ENCODE results near the gene TAGLN2. TPM values are rescaled to one million over a fixed set of nuclear protein-coding genes. Genes with fewer than 3 reads are reported as not detected.

Gene TAGLN2
- total RNA-seq, 1 experiment from 2014 or later, result 66.9 TPM

DNA sequence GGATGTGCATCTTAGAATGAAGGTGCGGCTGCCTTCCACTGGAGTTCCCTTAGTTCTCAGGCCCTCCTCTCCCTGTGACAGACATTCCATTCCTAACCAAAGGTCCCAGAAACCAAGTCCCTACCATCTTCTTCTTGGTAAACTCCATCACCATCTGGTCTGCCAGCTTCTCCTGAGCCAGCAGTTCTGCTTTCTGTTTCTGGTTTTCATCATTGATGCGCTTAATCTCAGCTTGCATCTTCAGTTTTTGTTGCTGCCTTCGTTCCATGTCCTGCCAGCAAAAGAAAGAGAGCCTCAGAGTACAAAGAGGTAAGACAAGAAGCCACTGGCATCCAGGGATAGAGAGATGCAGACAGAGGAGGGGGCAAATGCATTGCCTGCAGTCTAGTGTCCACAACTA lies 44.9 kb downstream of the TAGLN2 start (continued):
- TF ChIP-seq, protein P1, sequence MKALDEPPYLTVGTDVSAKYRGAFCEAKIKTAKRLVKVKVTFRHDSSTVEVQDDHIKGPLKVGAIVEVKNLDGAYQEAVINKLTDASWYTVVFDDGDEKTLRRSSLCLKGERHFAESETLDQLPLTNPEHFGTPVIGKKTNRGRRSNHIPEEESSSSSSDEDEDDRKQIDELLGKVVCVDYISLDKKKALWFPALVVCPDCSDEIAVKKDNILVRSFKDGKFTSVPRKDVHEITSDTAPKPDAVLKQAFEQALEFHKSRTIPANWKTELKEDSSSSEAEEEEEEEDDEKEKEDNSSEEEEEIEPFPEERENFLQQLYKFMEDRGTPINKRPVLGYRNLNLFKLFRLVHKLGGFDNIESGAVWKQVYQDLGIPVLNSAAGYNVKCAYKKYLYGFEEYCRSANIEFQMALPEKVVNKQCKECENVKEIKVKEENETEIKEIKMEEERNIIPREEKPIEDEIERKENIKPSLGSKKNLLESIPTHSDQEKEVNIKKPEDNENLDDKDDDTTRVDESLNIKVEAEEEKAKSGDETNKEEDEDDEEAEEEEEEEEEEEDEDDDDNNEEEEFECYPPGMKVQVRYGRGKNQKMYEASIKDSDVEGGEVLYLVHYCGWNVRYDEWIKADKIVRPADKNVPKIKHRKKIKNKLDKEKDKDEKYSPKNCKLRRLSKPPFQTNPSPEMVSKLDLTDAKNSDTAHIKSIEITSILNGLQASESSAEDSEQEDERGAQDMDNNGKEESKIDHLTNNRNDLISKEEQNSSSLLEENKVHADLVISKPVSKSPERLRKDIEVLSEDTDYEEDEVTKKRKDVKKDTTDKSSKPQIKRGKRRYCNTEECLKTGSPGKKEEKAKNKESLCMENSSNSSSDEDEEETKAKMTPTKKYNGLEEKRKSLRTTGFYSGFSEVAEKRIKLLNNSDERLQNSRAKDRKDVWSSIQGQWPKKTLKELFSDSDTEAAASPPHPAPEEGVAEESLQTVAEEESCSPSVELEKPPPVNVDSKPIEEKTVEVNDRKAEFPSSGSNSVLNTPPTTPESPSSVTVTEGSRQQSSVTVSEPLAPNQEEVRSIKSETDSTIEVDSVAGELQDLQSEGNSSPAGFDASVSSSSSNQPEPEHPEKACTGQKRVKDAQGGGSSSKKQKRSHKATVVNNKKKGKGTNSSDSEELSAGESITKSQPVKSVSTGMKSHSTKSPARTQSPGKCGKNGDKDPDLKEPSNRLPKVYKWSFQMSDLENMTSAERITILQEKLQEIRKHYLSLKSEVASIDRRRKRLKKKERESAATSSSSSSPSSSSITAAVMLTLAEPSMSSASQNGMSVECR (CRISPR knock-in tag; IDR thresholded peaks at IDR 0.05; ENCODE audit: borderline replicate concordance), result no peak

DNA sequence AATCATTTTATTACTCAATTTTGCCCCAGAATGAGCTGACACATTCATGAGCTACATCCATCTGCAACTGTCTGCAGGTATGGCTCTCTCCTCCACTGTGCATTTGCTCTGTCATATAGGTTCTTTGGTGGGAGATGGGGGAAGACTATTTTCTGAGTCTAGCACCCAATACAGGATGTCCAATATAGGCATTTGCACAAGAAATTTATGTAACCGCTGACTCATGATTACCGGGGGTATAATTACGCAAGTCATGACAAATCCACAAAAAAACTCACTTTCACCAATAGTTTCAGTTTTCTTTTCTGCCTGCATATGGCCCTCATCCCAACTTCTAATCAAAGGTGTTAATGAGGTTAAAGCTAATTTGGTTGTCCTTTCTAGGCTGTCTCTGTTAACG lies 45.3 kb downstream of the TAGLN2 start:
- H3K36me3 Mint-ChIP-seq, result no peaks in the 10 kb centered on the region
- no peak for DNase-seq (ENCODE audit: low spot score)

More for the DNA sequence above, 45.3 kb downstream of the TAGLN2 start:
- no peak for ATAC-seq
- TF ChIP-seq, protein P2, sequence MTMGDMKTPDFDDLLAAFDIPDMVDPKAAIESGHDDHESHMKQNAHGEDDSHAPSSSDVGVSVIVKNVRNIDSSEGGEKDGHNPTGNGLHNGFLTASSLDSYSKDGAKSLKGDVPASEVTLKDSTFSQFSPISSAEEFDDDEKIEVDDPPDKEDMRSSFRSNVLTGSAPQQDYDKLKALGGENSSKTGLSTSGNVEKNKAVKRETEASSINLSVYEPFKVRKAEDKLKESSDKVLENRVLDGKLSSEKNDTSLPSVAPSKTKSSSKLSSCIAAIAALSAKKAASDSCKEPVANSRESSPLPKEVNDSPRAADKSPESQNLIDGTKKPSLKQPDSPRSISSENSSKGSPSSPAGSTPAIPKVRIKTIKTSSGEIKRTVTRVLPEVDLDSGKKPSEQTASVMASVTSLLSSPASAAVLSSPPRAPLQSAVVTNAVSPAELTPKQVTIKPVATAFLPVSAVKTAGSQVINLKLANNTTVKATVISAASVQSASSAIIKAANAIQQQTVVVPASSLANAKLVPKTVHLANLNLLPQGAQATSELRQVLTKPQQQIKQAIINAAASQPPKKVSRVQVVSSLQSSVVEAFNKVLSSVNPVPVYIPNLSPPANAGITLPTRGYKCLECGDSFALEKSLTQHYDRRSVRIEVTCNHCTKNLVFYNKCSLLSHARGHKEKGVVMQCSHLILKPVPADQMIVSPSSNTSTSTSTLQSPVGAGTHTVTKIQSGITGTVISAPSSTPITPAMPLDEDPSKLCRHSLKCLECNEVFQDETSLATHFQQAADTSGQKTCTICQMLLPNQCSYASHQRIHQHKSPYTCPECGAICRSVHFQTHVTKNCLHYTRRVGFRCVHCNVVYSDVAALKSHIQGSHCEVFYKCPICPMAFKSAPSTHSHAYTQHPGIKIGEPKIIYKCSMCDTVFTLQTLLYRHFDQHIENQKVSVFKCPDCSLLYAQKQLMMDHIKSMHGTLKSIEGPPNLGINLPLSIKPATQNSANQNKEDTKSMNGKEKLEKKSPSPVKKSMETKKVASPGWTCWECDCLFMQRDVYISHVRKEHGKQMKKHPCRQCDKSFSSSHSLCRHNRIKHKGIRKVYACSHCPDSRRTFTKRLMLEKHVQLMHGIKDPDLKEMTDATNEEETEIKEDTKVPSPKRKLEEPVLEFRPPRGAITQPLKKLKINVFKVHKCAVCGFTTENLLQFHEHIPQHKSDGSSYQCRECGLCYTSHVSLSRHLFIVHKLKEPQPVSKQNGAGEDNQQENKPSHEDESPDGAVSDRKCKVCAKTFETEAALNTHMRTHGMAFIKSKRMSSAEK (CRISPR knock-in tag; IDR thresholded peaks at IDR 0.05; ENCODE audit: borderline replicate concordance), result no peak
- TF ChIP-seq TP53 (CRISPR knock-in tag; IDR thresholded peaks at IDR 0.05) (no peak), ATF1 (CRISPR knock-in tag; IDR thresholded peaks at IDR 0.05) (no peak)
- TF ChIP-seq, protein P3, sequence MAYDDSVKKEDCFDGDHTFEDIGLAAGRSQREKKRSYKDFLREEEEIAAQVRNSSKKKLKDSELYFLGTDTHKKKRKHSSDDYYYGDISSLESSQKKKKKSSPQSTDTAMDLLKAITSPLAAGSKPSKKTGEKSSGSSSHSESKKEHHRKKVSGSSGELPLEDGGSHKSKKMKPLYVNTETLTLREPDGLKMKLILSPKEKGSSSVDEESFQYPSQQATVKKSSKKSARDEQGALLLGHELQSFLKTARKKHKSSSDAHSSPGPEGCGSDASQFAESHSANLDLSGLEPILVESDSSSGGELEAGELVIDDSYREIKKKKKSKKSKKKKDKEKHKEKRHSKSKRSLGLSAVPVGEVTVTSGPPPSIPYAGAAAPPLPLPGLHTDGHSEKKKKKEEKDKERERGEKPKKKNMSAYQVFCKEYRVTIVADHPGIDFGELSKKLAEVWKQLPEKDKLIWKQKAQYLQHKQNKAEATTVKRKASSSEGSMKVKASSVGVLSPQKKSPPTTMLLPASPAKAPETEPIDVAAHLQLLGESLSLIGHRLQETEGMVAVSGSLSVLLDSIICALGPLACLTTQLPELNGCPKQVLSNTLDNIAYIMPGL (CRISPR knock-in tag; IDR thresholded peaks at IDR 0.05), result no peak
- TF ChIP-seq, protein P4, sequence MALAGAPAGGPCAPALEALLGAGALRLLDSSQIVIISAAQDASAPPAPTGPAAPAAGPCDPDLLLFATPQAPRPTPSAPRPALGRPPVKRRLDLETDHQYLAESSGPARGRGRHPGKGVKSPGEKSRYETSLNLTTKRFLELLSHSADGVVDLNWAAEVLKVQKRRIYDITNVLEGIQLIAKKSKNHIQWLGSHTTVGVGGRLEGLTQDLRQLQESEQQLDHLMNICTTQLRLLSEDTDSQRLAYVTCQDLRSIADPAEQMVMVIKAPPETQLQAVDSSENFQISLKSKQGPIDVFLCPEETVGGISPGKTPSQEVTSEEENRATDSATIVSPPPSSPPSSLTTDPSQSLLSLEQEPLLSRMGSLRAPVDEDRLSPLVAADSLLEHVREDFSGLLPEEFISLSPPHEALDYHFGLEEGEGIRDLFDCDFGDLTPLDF (CRISPR knock-in tag; IDR thresholded peaks at IDR 0.05), result no peak
- TF ChIP-seq, protein P5, sequence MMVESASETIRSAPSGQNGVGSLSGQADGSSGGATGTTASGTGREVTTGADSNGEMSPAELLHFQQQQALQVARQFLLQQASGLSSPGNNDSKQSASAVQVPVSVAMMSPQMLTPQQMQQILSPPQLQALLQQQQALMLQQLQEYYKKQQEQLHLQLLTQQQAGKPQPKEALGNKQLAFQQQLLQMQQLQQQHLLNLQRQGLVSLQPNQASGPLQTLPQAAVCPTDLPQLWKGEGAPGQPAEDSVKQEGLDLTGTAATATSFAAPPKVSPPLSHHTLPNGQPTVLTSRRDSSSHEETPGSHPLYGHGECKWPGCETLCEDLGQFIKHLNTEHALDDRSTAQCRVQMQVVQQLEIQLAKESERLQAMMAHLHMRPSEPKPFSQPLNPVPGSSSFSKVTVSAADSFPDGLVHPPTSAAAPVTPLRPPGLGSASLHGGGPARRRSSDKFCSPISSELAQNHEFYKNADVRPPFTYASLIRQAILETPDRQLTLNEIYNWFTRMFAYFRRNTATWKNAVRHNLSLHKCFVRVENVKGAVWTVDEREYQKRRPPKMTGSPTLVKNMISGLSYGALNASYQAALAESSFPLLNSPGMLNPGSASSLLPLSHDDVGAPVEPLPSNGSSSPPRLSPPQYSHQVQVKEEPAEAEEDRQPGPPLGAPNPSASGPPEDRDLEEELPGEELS (CRISPR knock-in tag; IDR thresholded peaks at IDR 0.05), result no peak
- POLR2A ChIA-PET, result no interaction called here
- peaks cover 1% of the 10 kb centered on the region; the same call in 1 of the 2 replicates for H3K27me3 Mint-ChIP-seq (ENCODE audit: low read depth)
- H3K4me1 Mint-ChIP-seq, result no peaks in the 10 kb centered on the region
- no peaks in the 10 kb centered on the region for H3K9me3 Mint-ChIP-seq
- CTCF ChIA-PET, result interaction anchor here (1.1 kb wide), 1 partner anchor 90 kb away, joined by 3 read pairs; no protein-coding TSS in a partner anchor
- no peak overlapping the region for H3K27ac Mint-ChIP-seq
- no peak overlapping the region for H3K4me3 Mint-ChIP-seq
